ENCODE results near the gene PIK3C2B.

Gene PIK3C2B

DNA sequence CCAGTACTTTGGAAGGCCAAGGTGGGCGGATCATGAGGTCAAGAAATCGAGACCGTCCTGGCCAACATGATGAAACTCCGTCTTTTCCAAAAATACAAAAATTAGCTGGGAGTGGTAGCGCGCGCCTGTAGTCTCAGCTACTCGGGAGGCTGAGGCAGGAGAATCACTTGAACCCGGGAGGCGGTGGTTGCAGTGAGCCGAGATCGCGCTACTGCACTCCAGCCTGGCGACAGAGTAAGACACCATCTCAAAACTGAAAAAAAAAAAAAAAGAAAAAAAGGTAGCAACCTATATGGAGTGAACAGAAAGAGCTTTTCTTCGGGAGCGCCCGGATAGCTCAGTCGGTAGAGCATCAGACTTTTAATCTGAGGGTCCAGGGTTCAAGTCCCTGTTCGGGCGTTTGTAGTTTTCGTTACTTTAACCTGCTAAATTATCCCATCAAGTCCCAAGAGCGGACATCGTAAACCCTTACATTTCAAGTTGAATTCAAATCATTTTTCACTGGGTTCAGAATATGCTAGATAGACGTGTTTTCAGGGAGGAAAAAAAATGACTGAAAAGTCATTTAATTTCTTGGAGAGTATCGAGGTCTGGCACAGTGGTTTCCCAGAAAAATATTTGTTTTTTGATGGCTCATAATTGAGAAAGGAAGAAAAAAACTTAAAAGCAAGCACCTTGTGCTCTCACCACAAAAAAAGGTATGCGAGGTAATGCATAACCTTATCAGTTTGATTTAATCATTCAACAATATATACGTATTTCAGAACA lies 11.8 kb upstream of the PIK3C2B start:
- TF ChIP-seq, protein P1, sequence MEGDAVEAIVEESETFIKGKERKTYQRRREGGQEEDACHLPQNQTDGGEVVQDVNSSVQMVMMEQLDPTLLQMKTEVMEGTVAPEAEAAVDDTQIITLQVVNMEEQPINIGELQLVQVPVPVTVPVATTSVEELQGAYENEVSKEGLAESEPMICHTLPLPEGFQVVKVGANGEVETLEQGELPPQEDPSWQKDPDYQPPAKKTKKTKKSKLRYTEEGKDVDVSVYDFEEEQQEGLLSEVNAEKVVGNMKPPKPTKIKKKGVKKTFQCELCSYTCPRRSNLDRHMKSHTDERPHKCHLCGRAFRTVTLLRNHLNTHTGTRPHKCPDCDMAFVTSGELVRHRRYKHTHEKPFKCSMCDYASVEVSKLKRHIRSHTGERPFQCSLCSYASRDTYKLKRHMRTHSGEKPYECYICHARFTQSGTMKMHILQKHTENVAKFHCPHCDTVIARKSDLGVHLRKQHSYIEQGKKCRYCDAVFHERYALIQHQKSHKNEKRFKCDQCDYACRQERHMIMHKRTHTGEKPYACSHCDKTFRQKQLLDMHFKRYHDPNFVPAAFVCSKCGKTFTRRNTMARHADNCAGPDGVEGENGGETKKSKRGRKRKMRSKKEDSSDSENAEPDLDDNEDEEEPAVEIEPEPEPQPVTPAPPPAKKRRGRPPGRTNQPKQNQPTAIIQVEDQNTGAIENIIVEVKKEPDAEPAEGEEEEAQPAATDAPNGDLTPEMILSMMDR (IDR thresholded peaks at IDR 0.05; ENCODE audit: borderline replicate concordance, insufficient read depth, low read depth, low read length), result no peak

DNA sequence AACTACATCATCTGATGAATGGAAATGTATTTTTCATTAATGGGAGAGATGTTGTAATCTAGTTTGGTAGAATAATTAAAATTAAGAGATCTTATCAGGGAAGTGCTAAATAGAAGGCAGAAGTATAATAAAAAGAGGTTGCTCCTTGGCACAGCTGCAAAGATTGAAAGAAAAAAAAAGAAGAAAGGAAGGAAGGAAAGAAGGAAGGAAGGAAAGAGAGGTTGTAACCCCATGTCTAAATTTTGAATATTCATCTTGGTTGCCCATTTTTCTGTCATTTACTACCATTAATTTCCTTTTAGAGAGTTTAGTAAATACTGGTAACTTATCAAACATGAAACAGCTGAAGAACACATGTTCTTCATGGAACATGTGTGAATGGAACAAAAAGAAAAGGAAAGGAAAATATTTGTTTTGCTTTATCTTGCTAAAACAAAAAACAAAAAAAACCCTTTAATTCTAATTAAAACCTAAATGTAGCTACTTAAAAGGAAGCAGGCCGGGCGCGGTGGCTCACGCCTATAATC lies 11.1 kb upstream of the PIK3C2B start:
- TF ChIP-seq, protein P1 (IDR thresholded peaks at IDR 0.05; ENCODE audit: borderline replicate concordance, insufficient read depth, low read depth, low read length), result no peak

More for the DNA sequence above, 11.8 kb upstream of the PIK3C2B start:
- H3K4me3 ChIP-seq (ENCODE audit: low read depth, low read length), result peak overlapping the region; percentile 23

DNA sequence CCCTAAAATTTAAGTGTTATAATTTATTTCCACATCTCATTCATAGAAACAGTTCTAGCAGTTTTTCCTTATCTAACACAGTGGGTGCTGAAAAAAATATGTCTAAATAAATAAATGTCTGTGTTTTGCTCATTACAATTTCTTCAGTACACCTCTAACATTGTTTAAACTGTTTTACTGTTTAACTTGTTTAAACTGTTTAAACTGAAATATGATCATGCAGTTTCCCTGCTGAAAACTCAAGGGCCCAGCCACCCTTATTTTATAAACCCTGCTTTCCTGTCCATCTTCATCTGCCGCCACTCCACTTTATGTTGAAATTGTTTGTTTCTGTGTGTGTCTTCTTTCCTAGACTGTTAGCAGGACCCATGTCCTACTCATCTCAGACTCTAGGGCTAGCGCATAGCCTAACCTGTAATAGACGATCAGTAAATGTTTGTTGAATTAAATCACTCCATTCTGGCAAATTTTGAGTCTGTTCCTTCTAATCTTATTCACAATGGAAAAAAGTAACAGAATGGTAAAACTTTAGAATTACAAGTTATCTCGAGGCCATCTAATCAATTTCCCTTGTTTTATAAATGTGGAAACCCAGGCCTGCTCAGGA lies 9.4 kb upstream of the PIK3C2B start:
- TF ChIP-seq, protein P1 (IDR thresholded peaks at IDR 0.05; ENCODE audit: borderline replicate concordance, insufficient read depth, low read depth, low read length), result no peak
- H3K4me3 ChIP-seq (ENCODE audit: low read depth, low read length), result no peak overlapping the region

More for the DNA sequence above, 11.1 kb upstream of the PIK3C2B start:
- peak overlapping the region; percentile 18 for H3K4me3 ChIP-seq (ENCODE audit: low read depth, low read length)

DNA sequence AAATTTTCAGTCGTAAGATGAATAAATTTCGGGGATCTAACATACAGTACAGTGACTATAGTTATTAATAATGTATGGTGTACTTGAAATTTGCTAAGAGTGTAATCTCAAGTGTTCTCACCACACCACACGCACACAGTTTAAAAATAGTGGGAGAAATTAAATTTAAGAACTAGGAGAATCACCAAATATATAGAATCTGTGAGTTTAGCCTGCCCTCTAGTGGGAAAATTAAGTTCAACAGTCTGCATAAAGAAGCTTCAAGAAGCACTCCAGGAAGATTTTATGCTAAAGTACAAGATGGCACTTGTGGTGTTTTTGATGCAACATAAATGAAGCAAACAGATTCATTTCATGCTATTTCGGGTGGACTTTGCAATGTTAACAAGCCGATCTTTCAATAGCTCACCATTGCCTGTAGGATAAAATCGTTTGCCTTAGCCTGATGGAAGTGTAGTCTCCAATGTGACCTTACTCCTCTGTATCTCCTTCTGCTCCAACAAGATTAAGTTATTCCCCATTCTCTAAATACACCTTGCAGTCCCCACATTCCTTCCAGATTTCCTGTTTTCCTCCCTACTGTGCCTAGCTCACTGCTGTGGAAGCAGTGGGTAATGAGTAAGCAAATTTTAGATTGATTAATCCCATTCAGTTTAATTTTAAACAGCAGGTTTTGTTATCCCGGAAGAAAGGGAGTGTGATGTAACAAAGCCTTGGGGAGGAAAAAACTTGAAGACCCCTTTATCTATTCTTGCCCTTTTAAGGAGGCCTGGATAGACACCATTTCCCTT lies 8.7 kb upstream of the PIK3C2B start:
- TF ChIP-seq, protein P1 (IDR thresholded peaks at IDR 0.05; ENCODE audit: borderline replicate concordance, insufficient read depth, low read depth, low read length), result peak; percentile 42; the same call in 1 of the 2 replicates
- H3K4me3 ChIP-seq (ENCODE audit: low read depth, low read length), result no peak overlapping the region

DNA sequence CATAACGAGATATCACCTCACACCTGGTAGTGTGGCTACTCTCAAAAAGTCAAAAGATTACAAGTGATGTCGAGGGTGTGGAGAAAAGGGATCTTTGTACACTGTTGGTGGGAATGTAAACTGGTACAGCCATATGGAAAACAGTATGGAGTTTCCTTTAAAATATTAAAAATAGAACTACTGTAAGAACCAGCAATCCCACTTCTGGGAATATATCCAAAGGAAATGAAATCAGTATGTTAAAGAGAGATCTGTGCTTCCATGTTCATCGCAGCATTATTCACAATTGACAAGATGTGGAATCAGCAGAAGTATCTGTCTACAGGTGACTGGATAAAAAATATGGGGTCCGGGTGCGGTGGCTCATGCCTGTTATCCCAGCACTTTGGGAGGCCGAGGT lies 7.6 kb upstream of the PIK3C2B start:
- TF ChIP-seq, protein P1 (IDR thresholded peaks at IDR 0.05; ENCODE audit: borderline replicate concordance, insufficient read depth, low read depth, low read length), result no peak
- H3K4me3 ChIP-seq (ENCODE audit: low read depth, low read length), result no peak overlapping the region

DNA sequence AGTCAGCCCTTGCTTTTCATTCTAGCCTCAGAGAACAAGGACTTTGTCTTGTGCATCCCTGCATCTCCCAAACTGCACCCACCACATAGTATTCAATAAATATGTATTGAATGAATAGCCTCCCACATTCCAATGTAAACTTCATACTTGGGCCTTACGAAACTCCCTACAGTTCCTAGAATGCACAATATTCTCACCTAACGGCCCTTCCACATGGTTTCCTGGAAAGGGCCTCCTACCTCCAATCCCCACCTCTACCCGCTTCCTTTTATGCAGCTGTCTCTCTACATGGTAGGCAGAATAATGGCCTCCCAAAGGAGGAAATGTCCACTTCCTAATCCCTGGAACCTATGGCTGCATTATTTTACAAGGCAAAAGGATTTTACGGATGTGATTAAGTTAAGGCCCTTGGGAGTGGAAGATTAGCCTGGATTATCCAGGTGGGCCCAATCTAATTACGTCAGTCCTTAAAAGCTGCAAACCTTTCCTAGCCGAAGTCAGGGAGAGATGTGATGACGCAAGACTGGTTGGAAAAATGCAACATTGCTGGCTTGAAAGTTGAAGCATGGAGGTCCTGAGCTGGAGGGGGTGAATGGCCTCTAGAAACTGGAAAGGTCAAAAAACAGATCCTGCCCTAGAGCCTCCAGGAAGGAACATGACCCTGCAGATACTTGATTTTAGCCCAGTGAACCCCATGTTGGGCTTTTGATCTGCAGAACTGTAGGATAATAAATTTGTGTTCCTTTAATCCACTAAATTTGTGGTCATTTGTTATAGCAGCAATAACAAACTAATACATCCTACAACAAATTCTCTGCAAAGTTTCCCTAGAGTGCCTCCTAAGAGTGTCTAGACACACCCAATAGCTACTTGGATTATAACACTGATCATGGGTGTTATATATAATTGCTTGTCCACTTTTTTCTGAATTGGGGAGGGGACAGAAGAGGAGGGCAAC lies 5.2 kb upstream of the PIK3C2B start:
- TF ChIP-seq, protein P1 (IDR thresholded peaks at IDR 0.05; ENCODE audit: borderline replicate concordance, insufficient read depth, low read depth, low read length), result no peak
- H3K4me3 ChIP-seq (ENCODE audit: low read depth, low read length), result no peak overlapping the region
